Keratinocyte (primary cell): ENCODE measurements around the gene LSP1.

ENCODE experiments used
- CTCF ChIP-seq, 3 experiments: IDR thresholded peaks in 1 of 3; conservative IDR thresholded peaks in 1 of 3; optimal IDR thresholded peaks in 1 of 3; 2 replicates in 2 of 3; 3 replicates in 1 of 3; pipeline versions ENCODE3 to v1.5.1; 2011; ENCODE audit warnings: low read length in 3 of 3, mild to moderate bottlenecking in 3 of 3, moderate library complexity in 2 of 3, control low read depth in 1 of 3, inconsistent platforms in 1 of 3; ENCODE audit not compliant: insufficient read depth in 2 of 3; ENCODE audit errors: extremely low read depth in 1 of 3
- EZH2 ChIP-seq: IDR thresholded peaks from one replicate; pipeline ENCODE4 v1.6.1; 2012; ENCODE audit warnings: inconsistent platforms, mild to moderate bottlenecking, low read length, moderate library complexity

- TF ChIP-seq EZH2, result no peak
- no peak for TF ChIP-seq CTCF (optimal IDR thresholded peaks at IDR 0.05 in 1 of 3, IDR thresholded peaks at IDR 0.05 in 1 of 3, conservative IDR thresholded peaks at IDR 0.05 in 1 of 3; ENCODE audit: extremely low read depth in 1 of 3, insufficient read depth in 2 of 3, low read length in 3 of 3)
Observed at GRCh38 chr11:1909524-1909923, 56.6 kb downstream of the LSP1 start.
